Activated naive CD4-positive, alpha-beta T cell treated with anti-CD3 and anti-CD28 coated beads, Interleukin-2, amount 50 U/mL, for 16 hours (primary cell): Measurements from ENCODE around the gene TTPAL.

Source experiments
- DNase-seq: peaks from one replicate; pipeline ENCODE4 v3.0.0-alpha.2; 2020

Gene TTPAL

DNA sequence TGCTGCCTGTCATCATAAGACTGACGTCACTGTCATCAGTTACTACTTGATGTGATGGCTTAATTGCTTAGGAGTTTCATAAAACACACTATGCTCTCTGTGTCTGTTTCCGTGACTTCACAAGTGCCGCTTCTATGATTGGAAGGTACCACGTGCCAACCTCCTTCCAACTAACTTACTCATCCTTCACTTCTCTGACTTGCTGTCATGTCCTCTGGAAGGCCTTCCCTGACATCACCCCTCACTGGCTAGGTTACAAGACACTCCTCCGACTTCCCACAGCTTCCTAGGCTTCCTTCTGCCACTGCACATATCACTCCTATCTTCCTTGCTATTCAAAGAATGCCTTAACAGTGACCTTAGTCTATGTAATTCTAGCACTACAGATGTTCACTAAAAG lies 25.8 kb downstream of the TTPAL start:
- no peak for DNase-seq

DNA sequence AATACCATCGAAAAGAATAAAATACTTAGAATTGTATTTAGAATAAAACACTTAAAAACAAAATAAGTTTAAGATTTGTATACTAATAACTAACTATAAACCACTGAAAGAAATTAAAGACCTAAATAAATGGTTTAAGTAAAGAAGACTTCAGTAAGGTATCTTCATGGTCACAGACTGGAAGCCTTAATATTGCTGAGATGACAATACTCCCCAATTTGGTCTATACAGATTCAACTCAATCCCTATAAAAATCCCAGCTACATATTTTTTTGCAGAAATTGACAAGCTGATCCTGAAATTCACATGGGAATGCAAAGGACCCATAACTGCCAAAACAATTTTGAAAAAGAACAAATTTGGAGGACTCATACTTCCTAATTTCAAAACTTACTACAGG lies 27.3 kb downstream of the TTPAL start:
- DNase-seq, result no peak

DNA sequence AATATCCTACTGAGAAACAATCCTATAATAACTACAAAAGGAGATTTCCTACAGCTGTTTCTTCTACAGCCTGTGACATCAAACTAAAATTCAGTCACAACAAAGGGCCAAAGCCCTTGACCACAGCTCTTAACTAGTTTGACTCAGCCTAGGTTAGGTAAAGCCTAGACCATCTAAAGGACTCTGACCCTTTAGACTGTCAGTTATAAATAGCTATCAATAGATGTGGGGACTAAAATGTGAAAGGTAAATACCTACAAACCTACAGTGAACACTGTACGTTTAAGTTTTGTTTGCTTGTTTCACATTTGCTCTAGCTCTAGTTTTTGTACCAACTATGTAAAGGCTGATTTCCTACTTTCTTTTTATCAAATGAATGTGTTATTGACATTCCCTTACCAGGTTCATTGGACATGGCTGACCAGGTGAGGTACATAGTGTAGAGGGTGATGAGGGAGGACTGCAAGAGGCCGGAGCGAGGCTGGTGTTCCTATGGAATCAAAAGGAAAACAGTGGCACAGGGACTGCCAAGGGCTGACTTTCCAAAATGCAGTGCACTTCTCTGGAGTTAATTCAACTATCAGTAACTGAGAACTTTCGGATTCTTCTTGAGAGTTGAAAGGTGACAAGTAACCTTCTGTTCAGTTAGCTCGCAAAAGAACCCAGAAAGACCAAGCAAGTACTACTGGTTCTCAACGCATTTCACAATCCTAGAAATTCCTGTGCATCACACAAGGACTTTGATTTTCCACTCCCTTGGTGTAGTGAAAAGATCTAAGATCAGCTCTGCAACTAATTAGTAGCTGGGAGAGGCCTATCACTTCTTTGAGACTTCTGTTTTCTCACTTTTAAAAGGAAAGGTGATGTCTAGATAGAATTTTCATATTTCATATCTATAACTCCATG lies 29.0 kb downstream of the TTPAL start:
- DNase-seq, result no peak

DNA sequence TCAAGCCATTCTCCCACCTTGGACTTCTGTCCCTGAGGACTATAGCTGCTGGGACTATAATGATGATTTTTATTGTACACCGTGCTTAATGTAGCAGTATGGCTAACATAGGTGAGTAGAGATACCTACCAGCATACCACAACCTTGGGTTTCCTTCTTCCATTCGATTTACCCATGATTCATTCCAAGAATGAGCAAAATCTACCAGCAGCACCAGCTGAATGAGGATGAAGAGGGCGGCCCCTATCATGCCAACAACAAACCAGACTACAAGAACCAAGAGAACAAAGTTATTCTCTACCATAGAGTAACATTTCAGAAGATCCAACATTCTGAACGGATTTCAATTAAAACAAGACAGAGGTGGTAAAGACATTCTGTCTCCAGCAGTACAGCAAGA lies 34.1 kb downstream of the TTPAL start:
- no peak for DNase-seq

- no peak for DNase-seq
Observed at GRCh38 chr20:44513871-44514270, 38.2 kb downstream of the TTPAL start.

GRCh38 chr20:44516491-44516890 lies 40.8 kb downstream of the TTPAL start:
- DNase-seq, result no peak

GRCh38 chr20:44517454-44517853 lies 41.8 kb downstream of the TTPAL start:
- DNase-seq, result no peak

- no peak for DNase-seq
Observed at GRCh38 chr20:44518248-44518647, 42.6 kb downstream of the TTPAL start.

GRCh38 chr20:44520881-44521280 lies 45.2 kb downstream of the TTPAL start:
- no peak for DNase-seq

DNA sequence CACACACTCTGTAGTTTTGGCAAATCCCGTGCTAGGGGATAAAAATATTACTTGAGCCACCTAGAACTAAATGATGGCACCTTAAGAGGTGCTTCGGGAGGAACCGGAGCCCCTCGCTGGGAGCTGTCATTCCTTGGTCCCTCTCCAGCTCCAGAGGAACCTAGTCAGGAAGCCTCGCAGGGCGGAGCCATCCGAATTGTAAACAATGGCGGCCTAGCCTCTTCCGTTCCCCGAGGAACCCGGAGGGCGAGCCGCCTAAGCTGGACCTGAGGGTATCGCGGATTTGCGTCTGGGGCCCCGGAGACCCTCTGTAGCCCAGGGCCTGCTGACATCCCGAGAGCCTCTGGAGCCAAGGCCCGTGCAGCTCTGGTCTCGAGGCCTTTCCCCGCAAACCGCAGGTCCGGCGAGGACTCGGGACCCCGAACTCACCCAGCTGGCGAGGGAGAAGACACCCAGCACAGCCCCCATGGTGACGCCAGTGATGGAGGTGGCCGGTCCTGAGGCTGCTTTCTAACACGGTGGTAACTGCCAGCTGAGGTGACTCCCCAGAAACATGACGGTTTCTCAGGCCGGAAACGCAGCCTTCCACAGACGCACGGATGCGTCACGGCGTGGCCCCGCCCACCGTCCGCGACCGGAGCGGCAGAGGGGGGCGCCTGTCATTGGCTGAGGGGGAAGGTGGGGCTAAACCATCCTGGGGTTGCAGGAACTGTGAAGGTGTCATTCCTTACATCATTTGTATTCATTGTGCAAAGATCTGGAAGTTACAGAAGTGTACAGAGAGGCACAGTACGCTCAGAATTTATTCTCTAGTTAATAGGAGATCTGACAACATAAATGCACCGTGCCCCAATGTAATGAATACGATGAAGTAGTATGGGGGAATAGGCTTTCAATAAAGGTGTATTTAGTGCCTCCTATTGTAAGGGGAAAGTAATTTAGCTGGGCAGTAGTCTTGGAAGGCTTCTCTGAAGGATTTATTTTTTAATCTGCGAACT lies 46.1 kb downstream of the TTPAL start, which contains the start of gene SERINC3:
SERINC3 (minus strand) TSS at position 587 of the 998 bp plus-strand sequence; CDS start at position 468, 119 bp downstream.
- peak; percentile 97 for DNase-seq

GRCh38 chr20:44522841-44523240 lies 47.2 kb downstream of the TTPAL start:
- DNase-seq, result no peak

DNA sequence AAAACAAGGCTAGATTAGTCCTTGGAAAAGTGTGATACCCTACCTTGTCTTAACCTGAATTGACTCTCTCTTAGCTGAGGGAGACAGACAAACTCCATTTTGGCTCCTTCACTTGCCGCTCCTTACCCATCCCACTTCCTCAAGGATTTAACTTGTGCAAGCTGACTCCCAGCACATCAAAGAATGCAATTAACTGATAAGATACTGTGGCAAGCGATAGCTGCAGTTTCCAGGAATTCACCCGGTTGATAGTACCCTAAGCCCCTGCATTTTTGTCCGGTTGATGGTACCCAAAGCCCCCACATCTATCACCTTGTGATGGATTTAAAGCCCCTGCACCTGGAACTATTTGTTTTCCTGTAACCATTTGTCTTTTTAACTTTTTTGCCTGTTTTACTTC lies 48.1 kb downstream of the TTPAL start:
- DNase-seq, result no peak

DNA sequence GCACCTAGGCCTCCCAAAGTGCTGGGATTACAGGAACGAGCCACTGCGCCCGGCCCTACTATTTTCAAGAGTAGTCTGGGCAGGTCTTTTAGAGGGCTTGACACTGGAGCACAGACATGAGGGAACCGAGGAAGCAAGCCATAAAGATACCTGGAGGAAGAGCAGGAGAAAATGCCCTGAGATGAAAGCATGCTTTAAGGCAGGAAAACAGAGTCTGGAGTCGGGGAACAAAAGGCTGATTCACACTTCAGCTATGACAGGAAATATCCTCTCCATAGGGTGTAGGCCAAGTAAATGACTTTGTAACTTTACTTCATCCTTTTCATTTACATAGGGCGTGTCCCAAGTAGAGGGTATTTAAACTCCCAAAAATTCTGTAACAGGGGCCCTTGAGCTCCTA lies 50.5 kb downstream of the TTPAL start:
- DNase-seq, result no peak

- no peak for DNase-seq
Observed at GRCh38 chr20:44527716-44528199, 52.1 kb downstream of the TTPAL start.

DNA sequence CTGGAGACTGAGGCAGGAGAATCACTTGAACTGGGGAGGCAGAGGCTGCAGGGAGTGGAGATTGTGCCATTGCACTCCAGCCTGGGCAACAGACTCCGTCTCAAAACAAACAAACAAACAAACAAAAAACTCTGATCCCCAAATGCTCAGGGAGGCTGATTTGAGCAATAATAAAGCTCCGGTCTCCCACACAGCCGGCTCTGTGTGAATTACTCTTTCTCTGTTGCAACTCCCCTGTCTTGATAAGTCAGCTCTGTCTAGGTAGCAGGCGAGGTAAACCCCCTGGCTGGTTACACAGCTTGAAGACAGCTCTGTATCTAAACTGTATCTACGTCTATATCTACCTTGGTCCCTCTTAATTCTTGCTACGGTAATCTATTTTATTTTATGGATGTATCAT lies 52.6 kb downstream of the TTPAL start:
- DNase-seq, result no peak

GRCh38 chr20:44532259-44532980 lies 56.7 kb downstream of the TTPAL start:
- no peak for DNase-seq

DNA sequence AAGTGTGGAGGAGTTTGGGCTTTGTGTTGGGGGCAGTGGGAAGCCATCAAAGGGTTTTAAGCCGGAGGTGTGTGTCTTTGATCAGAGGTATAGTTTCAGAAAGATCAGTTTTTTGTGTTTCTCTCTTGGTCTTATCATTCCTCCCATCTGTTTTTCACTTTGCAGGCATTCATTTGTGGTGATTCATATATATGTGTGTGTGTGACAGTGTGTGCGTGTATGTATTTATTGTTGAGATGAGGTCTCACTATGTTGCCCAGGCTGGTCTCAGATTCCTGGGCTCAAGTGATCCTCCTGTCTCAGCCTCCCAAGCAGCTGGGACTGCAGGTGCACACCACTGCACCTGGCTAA lies 57.3 kb downstream of the TTPAL start:
- DNase-seq, result peak; percentile 21

DNA sequence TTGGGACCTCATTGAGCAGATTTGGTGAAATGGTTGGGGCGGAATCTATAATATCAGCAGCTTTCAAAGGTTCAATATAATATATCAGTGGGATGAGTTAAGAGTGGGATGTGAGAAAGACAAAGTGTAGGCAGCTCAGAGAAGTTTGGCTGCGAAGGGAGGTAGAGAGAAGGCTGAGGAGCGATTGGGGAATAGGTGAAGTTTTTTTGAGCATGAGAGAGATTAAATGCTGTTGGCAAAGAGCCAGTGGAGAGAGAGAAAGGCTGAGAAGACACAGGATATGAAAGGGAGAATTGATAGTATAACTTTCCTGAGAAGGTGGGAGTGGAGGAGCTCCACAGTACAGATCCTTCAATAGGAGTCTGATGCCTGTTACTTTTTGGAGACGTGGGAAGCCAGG lies 58.3 kb downstream of the TTPAL start:
- DNase-seq, result no peak

- no peak for DNase-seq
Observed at GRCh38 chr20:44536175-44536574, 60.5 kb downstream of the TTPAL start.

- no peak for DNase-seq
Observed at GRCh38 chr20:44537993-44538392, 62.3 kb downstream of the TTPAL start.

GRCh38 chr20:44540834-44541233 lies 65.2 kb downstream of the TTPAL start:
- no peak for DNase-seq

- DNase-seq, result no peak
Observed at GRCh38 chr20:44541992-44542391, 66.3 kb downstream of the TTPAL start.

DNA sequence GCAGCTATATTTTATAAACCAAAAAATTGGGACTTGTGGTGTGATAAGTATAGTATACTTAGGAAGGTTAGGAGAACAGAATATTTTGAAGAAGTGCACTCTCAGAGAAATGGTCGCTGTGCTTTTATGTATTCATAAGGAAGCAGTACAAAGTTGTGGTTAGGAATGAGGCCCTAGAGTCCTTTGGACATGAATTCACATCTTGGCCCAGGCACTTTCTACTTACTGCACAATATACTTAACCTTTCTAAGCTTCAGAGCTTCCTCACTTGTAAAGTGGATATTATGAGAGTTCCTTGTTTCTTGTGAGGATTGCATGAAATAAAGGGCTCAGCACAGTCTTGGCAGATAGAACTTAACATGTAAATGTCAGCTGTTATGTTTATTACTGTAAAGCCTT lies 67.2 kb downstream of the TTPAL start:
- DNase-seq, result no peak
